OCI-LY1 (cell line): ENCODE results near the gene CCDC88B.

Experiments
- EZH2 ChIP-seq: fragments of 200-600 bp; sonication (generic), shearing (Covaris generic); IDR thresholded peaks from 2 replicates; pipeline ENCODE4 v1.8.0; 2017; ENCODE audit warnings: borderline replicate concordance, mixed run types, mild to moderate bottlenecking, antibody characterized with exemption, low read length, moderate library complexity, mixed read lengths
- TF ChIP-seq, protein P1 (sequence below): fragments of 200-600 bp; sonication (generic), shearing (Covaris generic); IDR thresholded peaks from 2 replicates; pipeline ENCODE4 v1.5.1; 2017; ENCODE audit warnings: mild to moderate bottlenecking, antibody characterized with exemption, low read length, moderate library complexity, mixed read lengths

DNA sequence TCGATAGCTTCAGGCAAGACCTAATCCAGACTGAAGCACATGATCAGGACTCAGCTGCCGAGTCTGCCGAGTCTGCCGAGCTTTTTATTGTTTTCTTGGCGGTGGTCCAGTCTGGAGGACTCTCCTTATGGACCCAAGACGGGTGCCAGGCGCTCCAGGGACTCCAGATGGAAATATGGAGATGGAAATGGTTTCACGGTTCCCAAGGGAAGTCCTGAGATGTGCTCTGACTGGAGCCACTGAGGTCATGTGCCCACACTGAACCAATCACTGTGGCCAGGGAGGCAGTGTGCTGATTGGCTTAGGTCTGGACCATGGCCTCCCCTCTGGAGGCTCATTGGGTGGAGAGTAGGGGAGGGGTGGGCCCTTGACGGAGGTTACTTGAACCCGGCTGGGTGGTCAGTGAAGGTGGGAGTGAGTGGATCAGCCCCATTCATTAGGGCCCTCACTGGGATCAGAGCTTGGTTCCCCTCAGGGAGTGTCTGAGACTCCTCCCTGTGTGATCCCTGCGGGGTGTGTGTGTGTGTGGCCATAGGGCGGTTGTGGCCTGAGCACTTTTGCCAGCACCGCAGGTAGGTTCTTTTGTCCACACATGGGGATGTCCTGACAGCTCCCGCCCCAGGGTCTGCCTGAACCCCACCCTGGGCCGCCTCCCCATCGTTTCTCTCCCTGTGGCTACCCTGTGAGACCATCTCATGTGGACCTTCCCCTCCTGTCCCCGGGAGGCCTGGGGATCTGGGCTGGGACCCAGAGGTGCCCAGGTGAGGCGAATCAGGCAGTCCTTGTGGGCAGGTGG lies 33.0 kb downstream of the CCDC88B start:
- TF ChIP-seq, protein P1, sequence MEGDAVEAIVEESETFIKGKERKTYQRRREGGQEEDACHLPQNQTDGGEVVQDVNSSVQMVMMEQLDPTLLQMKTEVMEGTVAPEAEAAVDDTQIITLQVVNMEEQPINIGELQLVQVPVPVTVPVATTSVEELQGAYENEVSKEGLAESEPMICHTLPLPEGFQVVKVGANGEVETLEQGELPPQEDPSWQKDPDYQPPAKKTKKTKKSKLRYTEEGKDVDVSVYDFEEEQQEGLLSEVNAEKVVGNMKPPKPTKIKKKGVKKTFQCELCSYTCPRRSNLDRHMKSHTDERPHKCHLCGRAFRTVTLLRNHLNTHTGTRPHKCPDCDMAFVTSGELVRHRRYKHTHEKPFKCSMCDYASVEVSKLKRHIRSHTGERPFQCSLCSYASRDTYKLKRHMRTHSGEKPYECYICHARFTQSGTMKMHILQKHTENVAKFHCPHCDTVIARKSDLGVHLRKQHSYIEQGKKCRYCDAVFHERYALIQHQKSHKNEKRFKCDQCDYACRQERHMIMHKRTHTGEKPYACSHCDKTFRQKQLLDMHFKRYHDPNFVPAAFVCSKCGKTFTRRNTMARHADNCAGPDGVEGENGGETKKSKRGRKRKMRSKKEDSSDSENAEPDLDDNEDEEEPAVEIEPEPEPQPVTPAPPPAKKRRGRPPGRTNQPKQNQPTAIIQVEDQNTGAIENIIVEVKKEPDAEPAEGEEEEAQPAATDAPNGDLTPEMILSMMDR, result no peak
- no peak for TF ChIP-seq EZH2
